Suppressor macrophage treated with lipopolysaccharide for 4 hours (primary cell): ENCODE measurements around the gene SYT17.

Experiments
- DNase-seq: peaks from one replicate; pipeline ENCODE4 v3.0.0-alpha.2; 2020

Gene SYT17

DNA sequence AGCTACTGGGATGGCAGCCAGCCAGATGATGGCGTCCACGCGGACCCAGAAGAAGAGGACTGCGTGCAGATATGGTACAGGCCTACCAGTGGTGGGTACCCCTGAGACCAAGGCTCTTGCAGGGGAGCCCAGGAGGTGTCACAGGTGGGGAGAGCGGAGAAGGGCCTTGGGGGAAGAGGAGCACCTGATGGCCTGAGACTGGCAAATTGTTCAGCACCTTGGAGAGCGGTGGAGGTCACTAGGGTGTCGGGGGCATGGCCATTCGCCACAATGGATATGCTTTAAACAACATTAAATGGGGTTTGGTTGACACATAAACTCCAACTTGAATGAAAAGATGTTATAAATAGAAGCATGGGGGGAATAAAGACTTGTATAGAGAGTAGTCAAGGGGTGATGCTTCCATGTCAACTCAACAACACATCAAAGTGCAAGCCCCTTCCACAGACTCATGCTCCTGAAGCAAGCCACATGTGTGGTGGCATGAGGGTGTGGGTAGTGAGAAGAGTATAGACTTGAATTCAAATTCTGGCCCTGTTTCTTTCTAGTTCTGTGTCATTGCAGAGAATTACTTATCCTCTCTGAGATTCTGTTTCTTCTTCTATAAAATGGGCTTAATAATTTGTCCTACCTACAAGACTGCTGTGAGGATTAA is 139.7 kb downstream of the SYT17 start:
- DNase-seq, result peak; percentile 18

DNA sequence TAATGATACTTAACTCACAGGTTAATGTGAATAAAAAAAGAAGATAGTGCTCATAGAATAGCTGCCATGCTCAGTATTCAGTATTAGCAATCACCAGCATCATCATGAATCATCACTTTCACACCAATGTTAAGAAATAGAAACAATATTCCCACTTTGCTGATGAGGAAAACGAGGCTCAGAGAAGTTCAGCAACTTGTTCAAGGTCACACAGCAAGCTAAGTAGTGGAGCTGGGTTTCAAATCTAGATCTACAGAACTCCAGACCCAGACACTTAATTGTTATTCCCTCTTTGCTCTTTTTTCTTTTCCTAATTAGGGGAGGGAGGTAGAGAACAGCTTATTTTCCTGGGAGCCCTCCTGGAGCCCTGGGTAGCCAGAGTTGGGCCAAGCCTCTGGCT is 140.4 kb downstream of the SYT17 start:
- peak; percentile 15 for DNase-seq

DNA sequence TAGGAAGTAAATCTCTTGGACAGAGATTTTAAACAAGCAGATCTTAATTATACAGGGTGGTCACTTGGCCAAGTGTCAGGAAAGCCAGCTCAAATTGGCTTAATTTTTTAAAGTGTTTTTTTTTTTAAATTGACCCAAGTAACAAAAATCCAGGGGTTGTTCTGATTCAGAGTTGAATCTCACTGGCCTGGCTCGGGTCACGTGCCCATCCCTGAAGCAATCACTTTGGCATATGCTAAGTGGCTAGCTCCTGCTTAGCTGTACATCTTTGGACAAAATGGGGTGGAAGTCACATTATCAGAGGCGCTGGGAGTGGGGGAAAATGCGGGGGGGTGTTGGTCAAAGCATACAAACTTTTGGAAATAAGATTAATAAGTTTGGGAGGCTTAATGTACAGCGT is 141.1 kb downstream of the SYT17 start:
- DNase-seq, result no peak

DNA sequence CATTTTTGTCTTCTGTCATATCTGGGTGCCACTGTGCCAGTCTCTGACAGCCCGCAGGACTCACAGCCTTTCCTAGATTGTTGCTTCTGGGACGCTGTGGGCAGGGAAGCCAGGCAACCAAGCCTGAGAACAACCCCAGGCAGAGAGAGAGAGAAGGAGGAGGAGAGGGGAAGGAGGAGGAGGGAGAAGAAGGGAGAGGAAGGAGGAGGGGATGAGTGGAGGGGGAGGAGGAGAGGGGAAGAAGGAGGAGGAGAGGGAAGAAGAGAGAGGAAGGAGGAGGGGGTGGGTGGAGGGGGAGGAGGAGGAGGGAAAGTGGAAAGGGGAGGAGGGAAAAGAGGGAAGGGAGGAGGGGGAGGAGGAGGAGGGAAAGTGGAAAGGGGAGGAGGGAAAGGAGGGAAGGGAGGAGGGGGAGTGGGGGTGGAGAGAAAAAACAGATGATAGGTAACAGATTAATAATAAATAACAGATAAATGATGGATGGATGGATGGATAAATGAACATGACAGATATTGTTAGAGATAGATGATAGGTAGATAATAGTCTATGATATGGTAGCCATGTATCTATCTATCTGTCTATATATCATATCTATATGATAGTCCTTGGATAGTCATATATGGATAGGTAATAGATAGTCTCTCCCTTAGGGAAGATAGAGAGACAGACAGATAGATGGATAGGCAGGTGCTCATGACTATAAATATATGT is 146.8 kb downstream of the SYT17 start:
- no peak for DNase-seq

DNA sequence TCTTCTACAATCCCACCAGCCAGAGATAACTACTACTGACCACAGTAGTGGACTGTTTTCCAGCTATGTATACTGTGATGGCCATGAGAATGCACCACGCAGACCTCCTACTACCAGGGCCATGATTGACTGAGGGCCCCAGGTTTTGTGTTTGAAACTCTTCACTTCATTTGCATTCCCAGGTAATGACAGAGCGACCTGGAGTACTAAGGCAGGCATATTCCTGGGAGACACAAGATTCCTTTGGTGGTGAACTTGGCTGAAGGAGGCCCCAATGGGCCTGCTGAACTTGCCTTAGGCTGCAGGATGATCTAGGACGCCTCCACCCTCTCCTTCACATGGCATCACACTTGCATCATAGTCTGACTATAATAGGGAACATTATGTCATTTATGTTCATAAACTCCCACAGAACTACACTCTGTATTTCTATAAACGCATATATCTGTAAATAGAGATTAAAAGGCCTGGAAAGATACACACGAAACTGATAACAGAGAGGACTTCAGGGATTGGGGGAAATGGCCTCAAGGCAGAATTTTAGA is 147.9 kb downstream of the SYT17 start:
- peak; percentile 13 for DNase-seq

DNA sequence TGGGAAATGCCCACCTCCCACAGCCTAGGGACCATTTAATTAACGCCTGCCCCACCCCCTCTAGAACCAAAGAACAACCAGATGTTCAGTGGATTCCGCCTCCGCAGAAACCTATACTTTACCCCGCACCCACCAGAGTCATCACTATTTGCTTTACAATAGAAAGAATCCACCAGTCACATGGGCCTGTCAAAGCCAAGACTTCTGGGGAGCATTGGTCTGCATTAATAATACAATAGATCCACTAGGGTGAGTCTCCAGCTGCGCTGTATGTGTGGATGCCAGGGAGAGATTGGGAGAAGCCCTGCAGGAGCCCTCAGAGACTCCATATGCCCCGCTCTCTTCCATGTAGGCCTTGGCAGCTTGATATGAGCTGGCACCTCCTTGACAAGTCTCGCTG is 148.8 kb downstream of the SYT17 start:
- DNase-seq, result no peak
